Loucy (cell line): Measurements from ENCODE around the gene PRSS23.

ENCODE experiments used
- EZH2phosphoT487 ChIP-seq: fragments of 200-600 bp; IDR thresholded peaks from 2 replicates; pipeline ENCODE4 v1.6.1; 2018; ENCODE audit warnings: antibody characterized with exemption, mild to moderate bottlenecking, moderate library complexity, borderline replicate concordance
- TF ChIP-seq, protein P1 (sequence below): fragments of 200-600 bp; sonication (generic); conservative IDR thresholded peaks from 2 replicates; pipeline ENCODE4 v1.5.1; 2014; ENCODE audit warnings: mild to moderate bottlenecking, antibody characterized with exemption, low read length

GRCh38 chr11:86818462-86819192 lies 18.3 kb downstream of the PRSS23 start:
- TF ChIP-seq, protein P1, sequence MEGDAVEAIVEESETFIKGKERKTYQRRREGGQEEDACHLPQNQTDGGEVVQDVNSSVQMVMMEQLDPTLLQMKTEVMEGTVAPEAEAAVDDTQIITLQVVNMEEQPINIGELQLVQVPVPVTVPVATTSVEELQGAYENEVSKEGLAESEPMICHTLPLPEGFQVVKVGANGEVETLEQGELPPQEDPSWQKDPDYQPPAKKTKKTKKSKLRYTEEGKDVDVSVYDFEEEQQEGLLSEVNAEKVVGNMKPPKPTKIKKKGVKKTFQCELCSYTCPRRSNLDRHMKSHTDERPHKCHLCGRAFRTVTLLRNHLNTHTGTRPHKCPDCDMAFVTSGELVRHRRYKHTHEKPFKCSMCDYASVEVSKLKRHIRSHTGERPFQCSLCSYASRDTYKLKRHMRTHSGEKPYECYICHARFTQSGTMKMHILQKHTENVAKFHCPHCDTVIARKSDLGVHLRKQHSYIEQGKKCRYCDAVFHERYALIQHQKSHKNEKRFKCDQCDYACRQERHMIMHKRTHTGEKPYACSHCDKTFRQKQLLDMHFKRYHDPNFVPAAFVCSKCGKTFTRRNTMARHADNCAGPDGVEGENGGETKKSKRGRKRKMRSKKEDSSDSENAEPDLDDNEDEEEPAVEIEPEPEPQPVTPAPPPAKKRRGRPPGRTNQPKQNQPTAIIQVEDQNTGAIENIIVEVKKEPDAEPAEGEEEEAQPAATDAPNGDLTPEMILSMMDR, result peak; percentile 85
- TF ChIP-seq EZH2phosphoT487, result no peak
